ENCODE results near the gene ATXN7L1. TPM values are rescaled to one million over a fixed set of nuclear protein-coding genes. Genes with fewer than 3 reads are reported as not detected.
A peak's percentile ranks its signal among the peaks of the same experiment; 100 is the strongest.

The ATXN7L1 gene
- total RNA-seq, 1 experiment from 2014 or later, result 0.44 TPM

GRCh38 chr7:105584165-105584564, 292.2 kb downstream of the ATXN7L1 start:
- no peak for DNase-seq (ENCODE audit: low spot score)
- in situ Hi-C loops (cut with HindIII; ENCODE audit: low sequenced_read_pairs), result no loop called here

- DNase-seq (ENCODE audit: low spot score), result no peak
- in situ Hi-C loops (cut with HindIII; ENCODE audit: low sequenced_read_pairs), result no loop called here
Observed at GRCh38 chr7:105583061-105583460, 293.3 kb downstream of the ATXN7L1 start.

GRCh38 chr7:105581066-105581811, 295.2 kb downstream of the ATXN7L1 start, which contains the start of gene EFCAB10:
EFCAB10 (minus strand) TSS chr7:105581493; CDS start chr7:105581463, 30 bp downstream.
- peak; percentile 76 for DNase-seq (ENCODE audit: low spot score)
- in situ Hi-C loops (cut with HindIII; ENCODE audit: low sequenced_read_pairs), result no loop called here

- DNase-seq (ENCODE audit: low spot score), result no peak
- in situ Hi-C loops (cut with HindIII; ENCODE audit: low sequenced_read_pairs), result no loop called here
Observed at GRCh38 chr7:105580022-105580740, 296.2 kb downstream of the ATXN7L1 start.

GRCh38 chr7:105578496-105578895, 297.9 kb downstream of the ATXN7L1 start:
- DNase-seq (ENCODE audit: low spot score), result no peak
- in situ Hi-C loops (cut with HindIII; ENCODE audit: low sequenced_read_pairs), result no loop called here

GRCh38 chr7:105577251-105577650, 299.1 kb downstream of the ATXN7L1 start:
- in situ Hi-C loops (cut with HindIII; ENCODE audit: low sequenced_read_pairs), result no loop called here
- DNase-seq (ENCODE audit: low spot score), result no peak

- DNase-seq (ENCODE audit: low spot score), result no peak
- in situ Hi-C loops (cut with HindIII; ENCODE audit: low sequenced_read_pairs), result no loop called here
Observed at GRCh38 chr7:105571891-105572290, 304.5 kb downstream of the ATXN7L1 start.

- DNase-seq (ENCODE audit: low spot score), result no peak
- in situ Hi-C loops (cut with HindIII; ENCODE audit: low sequenced_read_pairs), result no loop called here
Observed at GRCh38 chr7:105567821-105568220, 308.6 kb downstream of the ATXN7L1 start.

- no peak for DNase-seq (ENCODE audit: low spot score)
- in situ Hi-C loops (cut with HindIII; ENCODE audit: low sequenced_read_pairs), result no loop called here
Observed at GRCh38 chr7:105567024-105567423, 309.4 kb downstream of the ATXN7L1 start.

- in situ Hi-C loops (cut with HindIII; ENCODE audit: low sequenced_read_pairs), result no loop called here
- no peak for DNase-seq (ENCODE audit: low spot score)
Observed at GRCh38 chr7:105565190-105565589, 311.2 kb downstream of the ATXN7L1 start.

- in situ Hi-C loops (cut with HindIII; ENCODE audit: low sequenced_read_pairs), result no loop called here
- no peak for DNase-seq (ENCODE audit: low spot score)
Observed at GRCh38 chr7:105559926-105560325, 316.5 kb downstream of the ATXN7L1 start.

Other genes starting within 250 kb of the ATXN7L1 start
- gene CDHR3, start 86.7 kb upstream of the ATXN7L1 start, total RNA-seq (2014; rRNA removed; shearing (Covaris generic)), result 1.8 TPM in 1 of 2 replicates, not detected in the other
- gene SYPL1, start 235.7 kb upstream of the ATXN7L1 start, total RNA-seq (2014; rRNA removed; shearing (Covaris generic)), result 25.6 and 36.4 TPM in 2 replicates

All from G401 (cell line).